OCI-M2 (cell line): ENCODE results near the gene RAB13.

ENCODE experiments used
- DNase-seq: peaks from one replicate; lab custom pipeline; 2025; ENCODE audit not compliant: unreplicated experiment; lab: John Stamatoyannopoulos, UW

The RAB13 gene

DNA sequence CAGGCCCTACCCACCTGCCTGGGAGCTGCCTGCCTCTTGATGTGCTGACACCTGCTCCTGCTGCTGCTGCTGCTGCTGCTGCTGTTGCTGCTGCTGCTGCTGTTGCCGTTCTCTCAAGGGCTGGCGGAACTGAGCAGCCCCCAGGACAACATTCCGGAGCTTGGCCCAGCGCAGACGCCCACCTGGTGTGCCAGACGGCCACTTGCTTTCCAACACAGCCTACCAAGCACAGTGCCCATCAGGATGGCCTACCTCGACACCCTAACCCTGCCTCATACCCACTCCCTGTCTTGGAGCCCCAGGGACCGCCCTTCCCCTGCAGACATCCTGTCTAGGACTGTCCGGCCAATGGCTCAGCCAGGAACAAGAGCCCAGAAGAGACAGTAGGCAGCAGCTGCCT is 51.4 kb downstream of the RAB13 start:
- no peak for DNase-seq

DNA sequence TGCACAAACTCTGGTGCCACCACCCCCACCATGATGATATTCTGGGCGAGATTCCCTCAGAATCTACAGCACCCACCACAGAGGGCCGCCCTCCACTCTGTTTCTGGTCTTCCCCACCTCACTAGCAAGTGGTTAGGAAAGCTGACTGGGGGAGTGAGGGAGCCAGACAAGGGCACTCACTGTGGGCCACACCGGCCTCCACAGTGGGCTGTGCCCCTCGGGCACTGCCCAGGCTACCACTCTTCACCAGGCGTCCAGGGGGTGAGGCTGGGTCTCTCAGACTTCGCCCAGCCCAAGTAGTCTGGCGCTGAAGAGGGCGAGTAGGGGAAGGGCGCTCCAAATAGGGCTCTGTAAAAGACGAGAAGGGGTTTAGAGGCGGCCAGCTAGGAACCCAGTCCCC is 52.2 kb downstream of the RAB13 start:
- no peak for DNase-seq

GRCh38 chr1:153933430-153933829 is 52.7 kb downstream of the RAB13 start:
- DNase-seq, result no peak

DNA sequence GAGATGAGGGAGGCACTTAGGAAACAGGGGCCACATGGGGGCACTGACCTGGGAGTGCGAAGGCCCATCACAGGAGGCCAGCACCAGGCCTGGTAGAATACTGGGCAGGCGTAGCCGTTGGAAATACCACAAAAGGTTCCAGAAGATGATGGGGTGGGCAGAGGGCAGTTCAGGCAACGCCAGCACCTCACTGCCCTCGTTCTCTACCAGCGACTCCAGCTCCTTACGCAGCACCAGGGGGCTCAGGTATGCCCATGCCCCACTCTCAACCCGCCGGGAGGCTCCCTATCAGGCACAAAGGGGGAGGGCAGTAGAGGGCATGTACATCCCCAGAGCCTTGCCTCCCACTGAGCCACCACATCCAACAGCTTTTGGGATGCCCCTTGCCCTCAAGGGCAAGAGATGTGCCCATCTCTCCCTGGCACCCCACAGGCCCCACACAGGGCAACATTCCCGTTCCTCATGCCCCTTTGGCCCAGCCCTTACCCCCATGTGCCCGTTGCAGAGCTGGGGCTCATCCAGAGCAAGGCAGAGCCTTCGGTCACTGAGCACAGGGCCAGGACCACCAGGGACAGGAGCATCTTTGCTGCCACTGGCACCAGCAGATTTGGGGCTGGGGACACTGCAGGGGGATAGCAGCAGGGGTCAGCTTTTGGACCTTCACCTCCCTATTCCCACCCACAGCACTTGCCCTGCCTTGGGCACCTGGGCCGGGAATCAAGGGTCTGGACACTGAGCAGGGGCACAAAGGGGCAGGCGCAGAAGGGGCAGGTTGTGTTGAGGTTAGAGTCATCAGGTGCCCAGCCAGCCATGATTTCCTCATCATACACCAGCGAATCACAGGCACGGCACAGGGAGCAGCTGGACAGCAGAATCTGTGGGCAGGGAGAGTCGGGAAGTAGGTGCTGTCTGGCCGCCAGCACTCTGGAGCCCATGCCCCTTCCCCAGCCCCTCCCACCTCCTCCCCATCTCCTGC is 53.7 kb downstream of the RAB13 start:
- no peak for DNase-seq
